GM18861 (cell line): ENCODE data around the gene SLC6A18.

ENCODE experiments used
- ATAC-seq: cut with Tn5 transposase; IDR thresholded peaks from one replicate; pipeline ENCODE4 v1.9.1; 2021; ENCODE audit not compliant: unreplicated experiment

Gene SLC6A18

DNA sequence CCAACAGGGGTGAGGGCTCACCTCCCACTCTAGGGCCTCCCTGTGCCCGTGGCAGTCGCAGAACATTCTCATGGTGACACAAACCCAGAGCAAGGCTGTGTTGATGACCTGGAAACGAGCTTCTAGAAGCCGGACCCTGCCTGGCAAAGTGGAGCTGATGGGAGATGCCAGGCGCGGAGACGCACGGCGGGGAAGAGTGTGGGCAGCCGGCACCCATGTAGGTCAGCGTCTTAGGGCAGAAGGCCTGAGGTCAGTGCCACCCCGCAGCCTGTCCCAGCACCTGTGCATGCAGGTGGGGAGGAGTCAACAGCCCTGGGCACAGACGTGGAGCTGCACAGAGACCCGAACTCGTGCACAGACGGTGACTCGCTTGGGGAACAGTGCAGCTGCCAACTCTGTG lies 5.4 kb downstream of the SLC6A18 start:
- ATAC-seq = no peak

DNA sequence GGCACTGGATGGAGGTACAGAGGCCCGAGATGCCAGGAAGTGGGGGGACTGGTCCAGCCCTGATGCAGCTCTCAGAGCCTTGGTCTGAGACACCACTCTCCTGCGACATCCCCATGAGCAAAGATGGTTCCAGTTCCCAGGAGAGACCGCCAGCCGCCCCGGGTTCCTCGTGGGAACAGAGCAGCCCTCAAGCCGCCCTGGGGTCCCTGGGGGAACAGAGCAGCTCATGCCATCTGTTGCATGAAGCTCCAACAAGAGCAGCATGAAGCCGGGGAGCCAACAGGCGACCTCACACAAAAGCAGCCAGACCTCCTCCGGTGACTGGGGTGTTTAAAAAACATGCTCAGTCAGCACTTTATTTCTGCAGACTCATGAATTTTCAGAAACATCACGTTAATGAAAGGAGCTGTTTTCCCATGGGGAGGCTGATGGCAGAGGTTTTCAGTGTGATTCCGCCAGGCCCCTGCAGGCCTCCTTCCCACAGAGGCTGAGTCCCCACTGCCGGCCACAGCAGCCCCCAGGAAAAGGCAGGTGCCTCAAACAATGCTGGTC lies 6.2 kb downstream of the SLC6A18 start:
- no peak for ATAC-seq

DNA sequence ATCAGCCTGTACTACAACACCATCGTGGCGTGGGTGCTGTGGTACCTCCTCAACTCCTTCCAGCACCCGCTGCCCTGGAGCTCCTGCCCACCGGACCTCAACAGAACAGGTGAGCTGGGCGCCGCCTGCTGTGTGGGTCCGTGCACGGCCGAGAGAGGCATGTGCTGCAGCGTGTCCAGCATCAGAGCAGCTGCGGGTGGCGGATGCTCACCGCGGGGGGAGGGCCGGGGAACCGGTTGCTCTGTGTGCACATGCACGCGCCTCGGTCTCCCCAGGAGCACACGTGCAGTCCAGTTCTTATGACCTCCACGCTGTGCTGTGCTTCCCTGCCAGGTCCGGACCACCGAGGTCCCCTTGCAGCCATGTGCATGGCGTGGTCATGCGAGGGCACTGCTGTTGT lies 7.6 kb downstream of the SLC6A18 start:
- ATAC-seq = no peak

DNA sequence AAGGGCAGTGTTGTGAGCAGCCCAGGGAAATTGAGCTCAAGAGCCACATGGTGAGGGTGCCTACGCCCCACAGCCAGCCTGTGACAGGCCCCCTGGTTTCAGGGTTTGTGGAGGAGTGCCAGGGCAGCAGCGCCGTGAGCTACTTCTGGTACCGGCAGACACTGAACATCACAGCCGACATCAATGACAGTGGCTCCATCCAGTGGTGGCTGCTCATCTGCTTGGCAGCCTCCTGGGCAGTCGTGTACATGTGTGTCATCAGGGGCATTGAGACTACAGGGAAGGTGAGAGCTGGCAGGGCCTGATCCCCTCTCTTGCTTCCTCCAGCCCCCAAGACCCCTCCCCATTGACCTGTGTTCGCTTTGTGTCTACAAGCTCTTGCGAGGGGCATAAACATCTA lies 10.2 kb downstream of the SLC6A18 start:
- no peak for ATAC-seq

DNA sequence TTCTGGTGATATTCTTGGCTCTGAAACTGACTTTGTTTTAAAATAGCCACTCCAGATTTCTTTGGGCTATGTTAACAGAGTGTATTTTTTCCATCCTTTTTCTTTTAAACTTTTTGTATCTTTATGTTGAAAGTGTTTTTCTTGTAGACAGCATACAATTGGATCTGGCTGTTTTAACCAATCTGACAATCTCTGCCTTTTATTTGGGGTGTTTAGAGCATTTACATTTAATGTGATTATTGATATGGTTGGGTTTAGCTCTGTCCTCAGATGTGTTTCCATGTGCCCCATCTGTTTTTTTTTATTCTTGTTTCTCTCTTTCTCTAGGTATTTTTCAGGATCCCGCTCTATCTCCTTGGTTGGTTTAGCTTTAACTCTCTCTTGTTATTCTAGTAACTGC lies 10.7 kb downstream of the SLC6A18 start:
- ATAC-seq = no peak

DNA sequence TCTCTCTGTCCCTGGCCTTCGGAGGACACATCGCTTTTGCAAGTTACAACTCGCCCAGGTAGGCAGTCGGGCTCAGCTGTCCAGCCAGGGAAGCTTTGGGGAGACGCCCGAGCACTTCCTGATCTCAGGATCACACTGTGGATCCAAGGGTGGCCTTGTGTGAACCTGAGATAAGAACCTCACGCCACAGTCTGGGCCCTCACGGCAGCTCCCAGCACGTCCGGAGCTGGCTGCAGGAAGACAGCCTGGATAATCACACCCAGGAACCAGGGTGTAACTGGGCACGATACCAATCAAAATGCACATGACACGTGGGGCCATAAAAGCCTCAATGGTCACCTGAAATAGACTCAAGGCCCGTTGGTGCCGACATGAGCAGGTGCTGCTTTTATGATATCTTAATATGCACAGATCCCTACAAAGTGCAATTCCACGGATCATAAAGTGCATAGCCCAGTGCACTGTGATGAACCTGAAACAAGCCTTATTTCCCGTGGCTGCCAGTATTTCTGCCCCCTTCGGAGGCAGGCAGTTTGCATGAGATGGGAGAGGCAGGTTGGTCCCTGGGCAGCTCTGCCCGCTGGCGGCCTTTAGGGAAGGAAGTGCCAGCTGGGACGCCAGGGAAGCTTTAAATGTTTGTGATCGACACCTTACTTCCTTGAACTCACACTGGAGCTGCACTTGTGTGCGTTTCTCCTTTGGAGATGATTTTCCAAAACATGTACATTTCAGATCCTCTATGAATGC lies 14.5 kb downstream of the SLC6A18 start:
- ATAC-seq = no peak

DNA sequence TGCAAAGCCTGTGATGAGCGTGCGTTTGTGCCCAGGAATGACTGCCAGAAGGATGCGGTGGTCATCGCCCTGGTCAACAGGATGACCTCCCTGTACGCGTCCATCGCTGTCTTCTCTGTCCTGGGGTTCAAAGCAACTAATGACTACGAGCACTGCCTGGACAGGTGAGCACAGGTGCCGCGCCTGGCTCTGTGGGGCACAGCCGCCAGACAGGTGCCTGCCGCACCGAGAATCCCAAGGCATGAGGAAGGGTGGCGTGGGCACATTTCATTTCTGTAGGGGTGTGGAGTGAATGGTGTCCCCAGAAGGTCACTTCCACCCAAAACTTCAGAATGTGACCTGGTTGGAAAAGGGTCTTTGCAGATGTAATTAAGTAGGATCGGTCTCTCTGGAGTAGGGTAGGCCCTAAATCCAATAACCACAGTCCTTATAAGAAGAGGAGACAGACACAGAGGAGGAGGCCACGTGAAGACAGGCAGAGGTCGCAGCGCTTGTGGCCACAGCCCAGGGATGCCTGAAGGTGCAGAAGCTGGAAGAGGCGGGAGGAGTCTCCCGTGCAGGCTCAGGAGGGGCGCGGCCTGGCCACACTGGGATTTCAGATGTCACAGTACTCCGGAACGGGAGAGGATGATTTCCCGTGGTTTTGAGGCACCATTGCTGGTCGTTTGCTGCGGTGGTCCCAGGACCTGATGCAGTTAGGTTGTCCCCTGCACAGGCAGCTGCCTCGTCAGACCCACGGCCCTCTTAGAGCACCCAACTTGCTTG lies 15.5 kb downstream of the SLC6A18 start:
- no peak for ATAC-seq

DNA sequence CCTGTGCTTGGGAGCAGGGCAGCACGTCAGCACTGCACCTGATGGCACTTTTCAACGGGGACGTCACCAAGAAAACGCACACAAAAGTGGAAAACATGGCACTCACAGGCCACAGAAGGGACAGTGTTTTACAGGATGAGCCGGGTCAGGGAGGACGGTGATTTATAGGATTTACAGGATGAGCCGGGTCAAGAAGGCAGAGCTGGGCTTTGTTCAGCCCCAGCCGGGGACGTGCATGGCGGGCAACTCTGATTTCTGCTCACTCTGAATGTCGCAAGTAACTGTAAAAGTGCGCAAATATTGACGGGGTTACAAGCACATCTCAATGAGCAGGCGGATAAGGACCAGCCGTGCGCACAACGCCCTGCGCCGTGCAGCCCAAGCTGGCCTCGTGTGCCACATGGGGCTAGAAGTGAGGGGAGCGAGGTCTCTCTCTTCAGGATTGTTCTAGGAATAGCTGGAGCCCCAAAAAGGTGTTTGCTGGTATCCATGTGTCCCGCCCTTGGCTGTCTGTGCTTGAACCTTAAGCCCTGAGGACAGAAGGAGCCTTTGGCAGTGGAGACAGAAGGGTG lies 16.4 kb downstream of the SLC6A18 start:
- ATAC-seq = no peak

DNA sequence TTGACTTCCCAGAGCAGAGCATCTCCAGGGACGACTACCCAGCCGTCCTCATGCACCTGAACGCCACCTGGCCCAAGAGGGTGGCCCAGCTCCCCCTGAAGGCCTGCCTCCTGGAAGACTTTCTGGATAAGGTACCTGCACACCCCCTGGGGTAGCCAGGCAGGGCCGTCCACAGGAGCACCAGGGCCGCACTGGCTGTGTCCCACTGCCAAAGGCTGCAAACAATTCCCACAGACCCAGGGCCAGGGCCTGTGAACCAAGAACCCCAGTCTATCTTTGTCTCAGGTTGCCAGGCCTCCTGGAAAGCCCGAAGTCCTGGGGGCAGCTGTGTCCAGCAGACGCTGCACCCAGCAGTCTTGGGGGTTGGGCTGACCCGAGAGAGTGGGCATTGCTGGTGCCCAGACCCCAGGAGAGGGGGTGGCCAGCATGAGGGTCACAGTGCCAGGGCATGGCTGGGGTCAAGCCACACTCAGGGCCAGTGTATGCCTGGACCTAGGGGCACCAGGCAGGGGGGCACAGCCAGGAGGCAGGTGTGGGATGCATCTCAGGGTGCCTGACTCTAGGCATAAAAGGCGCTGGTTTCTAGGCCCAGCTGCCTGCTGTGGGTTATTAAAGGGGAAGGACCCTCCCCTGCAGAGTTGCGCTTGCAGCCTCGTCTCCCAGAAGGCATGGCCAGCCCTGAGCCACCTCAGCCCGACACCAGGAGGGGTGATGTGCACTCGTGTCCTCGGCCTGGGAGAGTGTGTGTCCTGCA lies 17.7 kb downstream of the SLC6A18 start:
- ATAC-seq = no peak

DNA sequence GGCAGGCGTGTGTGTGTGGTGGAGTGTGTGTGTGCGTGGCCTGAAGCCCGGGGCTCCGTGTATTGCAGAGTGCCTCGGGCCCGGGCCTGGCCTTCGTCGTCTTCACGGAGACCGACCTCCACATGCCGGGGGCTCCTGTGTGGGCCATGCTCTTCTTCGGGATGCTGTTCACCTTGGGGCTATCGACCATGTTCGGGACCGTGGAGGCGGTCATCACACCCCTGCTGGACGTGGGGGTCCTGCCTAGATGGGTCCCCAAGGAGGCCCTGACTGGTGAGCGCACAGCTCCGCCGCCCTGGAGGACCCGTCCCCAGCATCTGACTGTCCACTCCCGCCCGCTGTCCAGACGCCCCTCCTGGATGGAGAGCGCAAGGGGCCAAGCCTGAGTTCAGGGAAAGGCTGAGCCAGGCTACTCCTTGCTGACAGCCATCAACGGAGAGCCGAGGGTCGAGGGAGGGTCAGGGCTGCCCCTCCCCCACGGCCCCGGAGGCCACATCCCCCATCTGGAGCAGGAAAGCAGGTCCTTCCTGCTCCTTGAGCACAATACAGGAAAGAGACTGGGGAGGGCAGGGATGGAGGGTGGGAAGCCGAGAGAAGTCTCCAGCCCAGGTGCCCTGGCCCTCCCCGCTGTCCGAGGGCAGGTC lies 18.4 kb downstream of the SLC6A18 start:
- no peak for ATAC-seq

DNA sequence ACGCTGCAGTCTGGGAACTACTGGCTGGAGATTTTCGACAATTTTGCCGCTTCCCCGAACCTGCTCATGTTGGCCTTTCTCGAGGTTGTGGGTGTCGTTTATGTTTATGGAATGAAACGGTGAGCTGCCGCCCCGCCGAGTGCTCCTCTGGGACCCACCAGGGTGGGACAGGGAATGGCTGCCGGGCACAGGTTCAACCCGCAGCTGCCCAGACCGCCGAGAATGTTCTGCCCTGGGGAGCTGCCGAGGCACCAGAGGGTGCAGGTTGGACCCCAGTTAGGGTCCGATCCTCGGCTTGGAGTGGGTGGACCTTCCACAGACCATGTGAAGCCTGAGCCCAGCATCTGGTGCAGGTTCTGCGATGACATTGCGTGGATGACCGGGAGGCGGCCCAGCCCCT lies 19.1 kb downstream of the SLC6A18 start:
- no peak for ATAC-seq

DNA sequence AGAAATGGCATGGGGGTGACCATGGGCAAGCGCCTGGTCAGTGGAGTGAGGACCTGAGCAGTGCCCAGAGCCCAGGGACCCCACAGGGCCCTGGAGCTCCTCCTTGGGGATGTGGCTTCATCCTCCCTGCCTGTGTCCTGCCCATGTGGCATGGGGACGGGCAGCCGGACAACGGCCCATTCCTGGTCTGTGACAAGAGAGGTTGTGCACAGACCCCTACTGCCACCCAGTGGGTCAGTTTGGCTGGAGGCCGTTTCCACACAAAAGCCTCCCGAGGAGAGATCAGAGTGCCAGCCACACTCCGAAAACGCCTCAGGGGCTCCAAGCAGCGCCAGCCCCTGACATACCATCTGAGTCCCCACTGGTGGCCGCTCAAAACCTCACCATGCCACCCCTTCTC lies 19.8 kb downstream of the SLC6A18 start:
- ATAC-seq = no peak

DNA sequence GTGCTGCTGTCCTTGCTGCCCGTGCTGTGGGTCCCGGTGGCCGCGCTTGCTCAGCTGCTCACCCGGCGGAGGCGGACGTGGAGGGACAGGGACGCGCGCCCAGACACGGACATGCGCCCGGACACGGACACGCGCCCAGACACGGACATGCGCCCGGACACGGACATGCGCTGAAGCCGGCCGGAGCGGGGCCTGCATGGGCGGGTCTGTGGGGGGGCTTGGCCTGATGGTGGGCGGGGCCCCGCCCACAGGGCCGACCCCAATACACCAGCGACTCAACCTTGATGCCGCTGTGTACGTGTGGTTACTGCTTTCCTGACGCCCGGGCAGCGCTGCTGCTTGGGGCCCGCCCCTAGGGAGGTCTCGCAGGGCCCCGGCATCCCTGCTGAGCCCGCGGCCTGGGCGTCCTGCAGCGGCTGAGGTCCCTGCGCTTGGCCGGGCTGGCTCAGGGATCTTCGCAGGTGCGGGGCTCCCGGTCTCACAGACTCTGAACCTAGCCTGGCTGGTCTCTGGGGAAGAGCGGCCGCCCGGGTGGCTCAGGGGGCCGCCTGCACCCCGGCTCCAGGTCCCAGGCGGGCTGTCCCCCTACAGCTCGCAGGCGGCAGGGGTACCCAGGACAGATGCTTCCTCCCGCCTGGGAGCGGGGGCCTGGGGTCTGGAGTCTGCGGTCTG lies 20.9 kb downstream of the SLC6A18 start:
- ATAC-seq = no peak

DNA sequence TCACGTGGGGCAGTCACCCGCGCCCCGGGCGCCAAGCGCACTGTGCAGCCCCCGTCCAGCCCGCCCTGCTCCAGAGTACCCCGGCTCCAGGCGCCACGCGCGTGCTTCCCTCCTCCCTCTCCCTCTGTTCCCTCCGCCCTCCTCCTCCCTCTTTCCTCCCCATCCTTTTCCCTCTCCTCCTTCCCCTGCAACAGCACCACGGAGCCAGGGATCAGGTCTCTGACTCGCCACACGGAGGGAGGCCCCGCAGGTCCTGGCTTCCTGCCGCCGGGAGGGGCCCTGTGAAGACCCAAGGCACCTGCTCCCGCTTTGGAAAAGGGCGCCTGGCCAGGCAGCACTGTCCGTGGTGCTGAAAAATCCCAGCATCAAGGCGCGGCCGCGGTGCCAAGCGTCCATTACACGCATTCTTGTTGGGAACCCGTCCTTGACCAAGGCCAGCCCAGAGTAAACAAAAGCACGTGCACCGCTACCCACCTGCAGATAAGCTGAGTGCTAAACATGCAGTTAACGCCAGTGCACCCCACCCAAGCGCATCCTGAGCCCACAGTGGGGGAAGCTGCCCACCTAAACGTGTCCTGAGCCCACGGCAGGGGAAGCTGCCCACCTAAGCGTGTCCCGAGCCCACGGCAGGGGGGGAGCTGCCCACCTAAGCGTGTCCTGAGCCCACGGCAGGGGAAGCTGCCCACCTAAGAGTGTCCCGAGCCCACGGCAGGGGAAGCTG lies 21.7 kb downstream of the SLC6A18 start:
- ATAC-seq = no peak

DNA sequence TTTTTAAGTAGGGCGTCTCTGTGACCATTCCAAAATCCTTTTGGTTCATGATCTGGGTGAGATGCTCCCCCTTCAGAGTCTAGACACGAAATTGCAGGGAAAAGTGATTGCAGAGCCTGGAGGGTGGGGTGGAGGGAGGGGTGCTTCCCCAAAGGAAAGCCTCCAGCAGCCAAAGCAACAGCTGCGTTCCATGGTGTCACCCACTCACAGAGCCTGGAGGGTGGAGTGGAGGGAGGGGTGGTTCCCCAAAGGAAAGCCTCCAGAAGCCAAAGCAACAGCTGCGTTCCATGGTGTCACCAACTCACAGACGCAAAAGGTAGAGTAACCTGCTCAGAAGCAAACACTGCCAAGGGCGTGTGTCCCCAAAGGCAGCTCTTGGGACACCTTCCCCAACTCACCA lies 22.6 kb downstream of the SLC6A18 start:
- ATAC-seq = no peak

DNA sequence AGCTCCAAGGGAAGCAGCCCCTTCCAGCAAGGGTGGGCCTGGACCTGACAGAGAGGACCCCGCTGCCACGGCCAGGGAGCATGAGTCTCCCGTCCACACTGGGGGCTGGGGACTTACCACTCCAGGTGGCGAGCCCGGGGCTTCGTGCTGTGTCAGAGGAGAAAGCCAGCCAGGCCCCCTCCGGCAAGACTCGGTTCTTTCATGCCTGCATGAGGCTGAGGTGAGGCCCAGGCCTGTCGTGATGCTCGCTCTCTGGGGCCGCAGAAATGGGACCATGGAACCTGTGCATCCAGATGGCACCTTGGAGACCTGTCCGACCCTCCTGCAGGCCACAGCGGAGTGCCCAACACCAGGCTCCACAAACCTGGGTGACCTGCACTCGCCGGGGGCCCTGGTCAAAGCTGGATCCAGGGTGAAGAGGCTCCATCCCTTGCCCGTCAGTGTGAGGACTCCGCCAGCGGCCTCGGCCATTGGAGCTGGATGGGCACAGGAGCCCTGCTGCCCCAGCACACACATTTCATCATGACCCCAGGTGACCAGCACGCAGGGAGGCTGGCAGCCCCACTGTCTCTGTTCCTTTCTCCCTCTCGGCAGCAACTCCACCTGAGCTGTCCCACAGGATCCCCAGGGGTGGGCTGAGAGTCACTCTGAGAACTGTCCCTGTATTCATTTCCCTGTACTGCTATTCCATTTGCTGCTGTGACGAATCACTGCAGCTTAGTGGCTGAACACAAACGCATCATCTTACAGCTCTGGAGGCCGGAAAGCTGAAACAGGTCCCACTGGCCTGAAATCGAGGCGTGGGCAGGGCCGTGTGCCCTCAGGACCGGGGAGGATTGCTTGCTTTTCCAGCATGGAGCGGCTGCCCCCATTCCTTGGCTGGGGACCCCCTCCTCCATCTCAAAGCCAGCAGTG lies 24.4 kb downstream of the SLC6A18 start:
- no peak for ATAC-seq

DNA sequence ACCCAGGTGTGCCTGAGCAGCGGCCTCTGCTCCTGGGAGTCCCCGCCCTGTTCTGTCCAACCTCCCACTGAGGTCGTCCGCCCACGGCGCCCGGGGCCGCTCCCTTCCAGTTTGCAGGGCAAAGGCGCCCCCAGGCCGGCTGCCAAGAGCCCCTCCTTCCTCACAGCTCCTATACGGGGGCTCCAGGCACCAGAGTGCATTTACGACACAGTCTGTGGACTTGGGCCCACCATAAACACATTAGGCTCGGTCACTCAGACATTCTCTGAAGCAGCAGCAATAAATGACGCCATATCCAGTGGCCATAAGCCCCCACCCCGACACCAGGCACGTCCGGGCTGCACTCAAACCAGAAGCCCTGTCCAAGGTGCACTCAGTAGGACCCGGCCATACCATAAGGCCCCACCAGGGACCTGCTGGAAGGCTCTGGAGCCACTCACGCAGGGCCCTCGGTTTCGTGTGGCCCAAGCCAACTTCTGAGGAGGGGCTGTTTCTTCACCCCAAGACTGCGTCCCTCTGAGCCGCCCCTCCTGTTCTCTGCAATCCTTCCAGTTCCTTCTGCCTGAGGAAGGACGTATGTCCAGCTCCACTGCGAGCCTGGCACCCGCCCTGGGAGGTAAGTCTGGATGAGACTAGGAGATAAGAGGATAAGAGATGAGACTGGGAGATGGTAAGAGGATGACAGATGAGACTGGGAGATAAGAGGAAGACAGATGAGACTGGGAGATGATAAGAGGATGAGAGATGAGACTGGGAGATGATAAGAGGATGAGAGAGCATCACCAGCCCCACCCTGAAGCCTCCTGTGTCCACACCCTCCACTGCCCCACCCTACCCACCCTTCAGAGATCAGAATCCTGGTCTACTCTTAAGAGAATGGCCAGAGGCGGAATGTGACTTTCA lies 26.7 kb downstream of the SLC6A18 start:
- no peak for ATAC-seq

DNA sequence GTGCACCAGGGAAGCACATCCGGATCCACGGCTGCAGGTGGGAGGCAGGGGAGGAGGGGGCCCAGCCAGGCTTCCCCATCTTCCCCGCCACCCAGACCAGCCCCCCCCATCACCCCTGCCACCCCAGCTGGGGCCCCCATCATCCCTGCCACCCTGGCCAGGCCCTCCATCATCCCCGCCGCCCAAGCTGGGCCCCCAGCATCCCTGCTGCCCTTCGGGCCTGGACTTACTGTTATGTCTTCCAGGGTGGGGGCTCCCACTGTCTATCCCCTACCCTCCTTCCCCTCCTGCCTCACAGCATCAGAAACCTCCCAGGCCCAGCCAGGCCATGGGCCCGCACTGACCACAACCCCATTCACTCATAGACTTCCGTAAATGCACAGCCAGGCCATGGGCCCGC lies 27.5 kb downstream of the SLC6A18 start:
- ATAC-seq = no peak
